ENCODE results near the gene CRMP1. TPM values are rescaled to one million over a fixed set of nuclear protein-coding genes. Genes with fewer than 3 reads are reported as not detected.

Gene CRMP1
- total RNA-seq, 6 donors from 2014 or later = 0.89 to 5.7 (median 2.0) TPM

DNA sequence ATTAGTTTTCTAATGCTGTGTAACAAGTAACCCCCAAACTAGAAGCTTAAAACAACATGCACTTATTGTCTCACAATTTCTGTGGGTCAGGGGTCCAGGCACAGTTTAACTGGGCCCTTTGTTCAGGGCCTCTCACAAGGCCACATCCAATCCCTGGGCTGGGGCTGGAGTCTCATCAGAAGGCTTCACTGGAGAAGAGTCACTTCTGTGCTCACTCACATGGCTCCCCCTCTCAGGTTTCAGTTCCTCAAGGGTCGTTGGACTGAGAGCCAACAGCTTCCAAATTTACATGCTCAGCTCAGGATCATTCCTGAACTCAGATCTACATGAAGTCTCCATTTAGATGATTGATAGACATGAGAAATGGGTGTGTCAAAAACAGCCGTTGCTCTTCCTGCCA is 104.7 kb downstream of the CRMP1 start:
- H3K36me3 ChIP-seq = peaks cover 0 to 29% (median 3%) of the 10 kb centered on the region in 4 donors
- H3K4me3 ChIP-seq = no peak overlapping the region
- no peak overlapping the region for H3K27ac ChIP-seq

DNA sequence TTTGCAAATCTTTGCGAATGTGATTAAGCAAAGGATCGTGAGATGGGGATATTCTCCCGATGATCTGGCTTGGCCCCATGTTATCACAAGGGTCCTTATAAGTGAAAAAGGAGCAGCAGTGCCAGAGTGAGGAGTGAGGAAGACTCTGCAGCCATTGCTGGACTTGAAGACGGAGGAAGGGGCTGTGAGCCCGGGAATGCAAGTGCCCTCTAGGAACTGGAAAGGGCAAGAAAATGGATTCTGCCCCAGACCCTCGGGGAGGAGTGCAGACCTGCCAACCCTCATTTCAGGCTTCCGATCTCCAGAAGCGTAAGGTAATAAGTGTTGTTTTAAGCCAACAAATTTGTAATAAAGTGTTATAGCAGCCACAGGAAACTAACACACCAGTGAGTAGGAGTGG is 105.6 kb downstream of the CRMP1 start:
- DNase-seq = peak in 1 of 2 donors; percentile 10

More for the DNA sequence above, 104.7 kb downstream of the CRMP1 start:
- Histone ChIP-seq H3K4me1 (no peaks in the 10 kb centered on the region), H3K27me3 (no peaks in the 10 kb centered on the region), H3K9me3 (no peaks in the 10 kb centered on the region)
- no peak for TF ChIP-seq EP300 (IDR thresholded peaks at IDR 0.05)
- TF ChIP-seq, protein P1, sequence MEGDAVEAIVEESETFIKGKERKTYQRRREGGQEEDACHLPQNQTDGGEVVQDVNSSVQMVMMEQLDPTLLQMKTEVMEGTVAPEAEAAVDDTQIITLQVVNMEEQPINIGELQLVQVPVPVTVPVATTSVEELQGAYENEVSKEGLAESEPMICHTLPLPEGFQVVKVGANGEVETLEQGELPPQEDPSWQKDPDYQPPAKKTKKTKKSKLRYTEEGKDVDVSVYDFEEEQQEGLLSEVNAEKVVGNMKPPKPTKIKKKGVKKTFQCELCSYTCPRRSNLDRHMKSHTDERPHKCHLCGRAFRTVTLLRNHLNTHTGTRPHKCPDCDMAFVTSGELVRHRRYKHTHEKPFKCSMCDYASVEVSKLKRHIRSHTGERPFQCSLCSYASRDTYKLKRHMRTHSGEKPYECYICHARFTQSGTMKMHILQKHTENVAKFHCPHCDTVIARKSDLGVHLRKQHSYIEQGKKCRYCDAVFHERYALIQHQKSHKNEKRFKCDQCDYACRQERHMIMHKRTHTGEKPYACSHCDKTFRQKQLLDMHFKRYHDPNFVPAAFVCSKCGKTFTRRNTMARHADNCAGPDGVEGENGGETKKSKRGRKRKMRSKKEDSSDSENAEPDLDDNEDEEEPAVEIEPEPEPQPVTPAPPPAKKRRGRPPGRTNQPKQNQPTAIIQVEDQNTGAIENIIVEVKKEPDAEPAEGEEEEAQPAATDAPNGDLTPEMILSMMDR (IDR thresholded peaks at IDR 0.05) = no peak
- TF ChIP-seq POLR2A (IDR thresholded peaks at IDR 0.05) = no peak
- TF ChIP-seq POLR2AphosphoS5 (IDR thresholded peaks at IDR 0.05) = no peak
- WGBS, 2 donors = 46 to 47% methylated on average over 2 of the region's 2 CpGs
- peak in 1 of 2 donors; percentile 2 for DNase-seq
- no peak for ATAC-seq (ENCODE audit: low FRiP score in 2 of 2)

DNA sequence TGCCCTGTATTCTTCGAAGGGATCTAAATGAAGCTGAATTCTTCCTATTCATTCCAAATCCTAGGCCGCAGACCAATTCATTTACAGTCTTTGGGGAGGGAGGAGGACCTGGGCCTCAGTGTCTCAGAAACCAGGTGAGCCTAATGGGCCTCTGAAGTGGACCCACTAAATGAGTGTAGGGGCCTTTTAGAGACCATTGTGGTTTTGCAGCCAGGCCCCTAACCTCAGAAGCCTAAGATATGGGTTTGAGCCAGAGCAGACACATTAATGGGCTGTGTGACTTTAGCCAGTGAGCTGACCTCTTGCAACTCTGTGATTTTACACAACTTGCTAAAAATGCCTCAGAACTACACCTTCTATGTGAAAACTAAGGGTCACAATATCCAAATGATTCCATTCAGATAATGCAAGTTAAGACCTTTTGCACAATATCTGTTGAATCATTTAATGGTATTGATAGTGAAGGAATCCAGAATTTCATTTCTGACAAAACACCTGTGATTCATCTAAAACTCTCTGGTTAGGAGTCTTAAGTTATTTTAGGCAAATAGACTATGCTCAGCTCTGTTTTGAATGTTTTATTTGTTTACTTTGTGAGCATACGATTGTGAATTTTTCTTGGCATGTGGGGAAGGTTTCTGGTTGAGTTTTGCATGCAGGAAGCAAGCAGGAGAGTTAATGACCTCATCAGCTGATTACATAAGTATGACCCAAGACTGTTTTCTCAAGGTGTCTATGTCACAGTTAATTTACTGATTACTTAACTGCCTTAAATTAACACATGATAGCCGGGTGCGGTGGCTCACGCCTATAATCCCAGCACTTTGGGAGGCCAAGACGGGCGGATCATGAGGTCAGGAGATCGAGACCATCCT is 106.8 kb downstream of the CRMP1 start:
- Histone ChIP-seq H3K27ac (no peak overlapping the region), H3K4me3 (no peak overlapping the region), H3K9me3 (no peaks in the 10 kb centered on the region), H3K4me1 (no peaks in the 10 kb centered on the region), H3K27me3 (no peaks in the 10 kb centered on the region), H3K36me3 (peaks cover 0 to 29% (median 3%) of the 10 kb centered on the region in 4 donors)
- 86% methylated on average over 9 of the region's 9 CpGs for WGBS, 2 donors
- ATAC-seq (ENCODE audit: low FRiP score in 2 of 2) (no peak), DNase-seq (no peak)
- TF ChIP-seq, protein P1 (IDR thresholded peaks at IDR 0.05) = no peak
- no peak for TF ChIP-seq POLR2AphosphoS5 (IDR thresholded peaks at IDR 0.05)
- TF ChIP-seq EP300 (IDR thresholded peaks at IDR 0.05) = no peak
- no peak for TF ChIP-seq POLR2A (IDR thresholded peaks at IDR 0.05)

More for the DNA sequence above, 105.6 kb downstream of the CRMP1 start:
- Histone ChIP-seq H3K4me1 (no peaks in the 10 kb centered on the region), H3K27ac (no peak overlapping the region), H3K9me3 (no peaks in the 10 kb centered on the region), H3K36me3 (peaks cover 0 to 29% (median 3%) of the 10 kb centered on the region in 4 donors), H3K4me3 (no peak overlapping the region), H3K27me3 (no peaks in the 10 kb centered on the region)
- 96 to 97% methylated on average over 8 of the region's 8 CpGs for WGBS, 2 donors
- no peak for ATAC-seq (ENCODE audit: low FRiP score in 2 of 2)
- TF ChIP-seq POLR2A (IDR thresholded peaks at IDR 0.05) = no peak
- no peak for TF ChIP-seq POLR2AphosphoS5 (IDR thresholded peaks at IDR 0.05)
- TF ChIP-seq EP300 (IDR thresholded peaks at IDR 0.05) = no peak
- TF ChIP-seq, protein P1 (IDR thresholded peaks at IDR 0.05) = no peak

DNA sequence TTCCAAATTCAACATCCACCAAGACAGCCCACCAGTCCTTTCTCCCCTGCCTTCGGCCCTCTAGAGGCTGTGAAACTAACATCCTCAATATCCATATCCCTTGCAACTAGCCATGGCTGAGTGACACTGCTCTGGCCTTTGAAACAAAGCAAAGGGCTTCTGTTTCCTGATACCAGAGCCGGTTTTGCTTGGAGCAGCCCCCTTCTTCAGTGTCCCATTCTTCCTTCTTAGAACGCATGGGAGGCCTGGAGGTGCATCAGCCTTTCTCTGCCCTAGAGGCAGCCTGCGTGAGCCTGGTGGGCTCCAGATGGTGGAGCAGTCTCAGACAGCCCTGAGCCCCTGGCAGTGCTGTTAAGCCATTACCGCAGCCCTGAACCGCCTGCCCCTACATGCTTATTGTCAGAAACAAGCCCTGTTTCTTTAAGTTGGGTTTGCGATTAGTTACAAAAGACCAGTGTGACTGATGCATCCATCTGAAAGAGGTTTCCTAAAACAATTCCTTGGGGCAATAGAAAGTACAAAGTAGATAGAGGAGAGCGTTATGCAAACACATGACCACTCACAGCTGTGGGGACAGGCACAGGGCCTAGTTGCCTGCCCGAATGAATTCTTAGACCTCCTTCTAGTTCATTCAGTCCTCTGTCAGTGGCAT is 107.8 kb downstream of the CRMP1 start:
- WGBS, 2 donors = 89 to 91% methylated on average over 8 to 9 of the region's 9 CpGs
- H3K27ac ChIP-seq = no peak overlapping the region
- DNase-seq (no peak), ATAC-seq (ENCODE audit: low FRiP score in 2 of 2) (no peak)
- TF ChIP-seq POLR2A (IDR thresholded peaks at IDR 0.05) (no peak), EP300 (IDR thresholded peaks at IDR 0.05) (no peak), POLR2AphosphoS5 (IDR thresholded peaks at IDR 0.05) (no peak)
- TF ChIP-seq, protein P1 (IDR thresholded peaks at IDR 0.05) = no peak
- peaks cover 0 to 29% (median 3%) of the 10 kb centered on the region in 4 donors for H3K36me3 ChIP-seq
- H3K4me3 ChIP-seq = no peak overlapping the region
- H3K9me3 ChIP-seq = no peaks in the 10 kb centered on the region
- H3K27me3 ChIP-seq = no peaks in the 10 kb centered on the region
- no peaks in the 10 kb centered on the region for H3K4me1 ChIP-seq

Data from upper lobe of left lung (tissue), 6 donors.